ENCODE results near the gene DNAI4.
"Not testable (repeated sequence)": the region's sequence is repeated elsewhere in the genome, so short reads cannot be mapped to it uniquely, and the experiment has no call there.

- TF ChIP-seq CTCF, POLR2A (IDR thresholded peaks at IDR 0.05): not testable (repeated sequence)
These were observed 52.6 kb downstream of the DNAI4 start for GRCh38 chr1:66872024-66872423.
